Measurements from ENCODE around the gene CRACDL.
A peak's percentile ranks its signal among the peaks of the same experiment; 100 is the strongest.

The CRACDL gene

DNA sequence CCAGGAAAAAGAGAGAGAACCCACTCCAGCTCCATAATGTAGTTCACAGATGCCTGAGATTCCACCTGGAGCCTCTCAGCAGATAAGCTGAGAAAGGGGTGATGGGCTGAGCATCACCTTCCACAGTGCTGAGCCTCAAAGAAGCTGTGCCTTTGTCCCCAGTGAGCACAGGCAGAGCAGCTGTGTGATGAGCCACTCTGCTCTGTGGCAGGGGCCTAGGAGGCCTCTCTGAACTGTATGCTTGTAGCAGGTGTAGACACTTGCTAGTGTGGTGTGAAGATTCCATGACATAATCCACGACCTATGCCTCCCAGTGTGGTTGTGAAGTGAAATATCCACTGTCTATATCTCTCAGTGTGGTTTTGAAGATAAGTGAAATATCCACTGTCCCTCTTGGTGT, 134.7 kb downstream of the CRACDL start:
- no peak for DNase-seq

- no peak for DNase-seq
Measured at GRCh38 chr2:98800330-98801064, 135.5 kb downstream of the CRACDL start.

- DNase-seq = no peak
Measured at GRCh38 chr2:98799375-98800329, 136.4 kb downstream of the CRACDL start.

- no peak for DNase-seq
Measured at GRCh38 chr2:98796775-98797544, 139.1 kb downstream of the CRACDL start.

DNA sequence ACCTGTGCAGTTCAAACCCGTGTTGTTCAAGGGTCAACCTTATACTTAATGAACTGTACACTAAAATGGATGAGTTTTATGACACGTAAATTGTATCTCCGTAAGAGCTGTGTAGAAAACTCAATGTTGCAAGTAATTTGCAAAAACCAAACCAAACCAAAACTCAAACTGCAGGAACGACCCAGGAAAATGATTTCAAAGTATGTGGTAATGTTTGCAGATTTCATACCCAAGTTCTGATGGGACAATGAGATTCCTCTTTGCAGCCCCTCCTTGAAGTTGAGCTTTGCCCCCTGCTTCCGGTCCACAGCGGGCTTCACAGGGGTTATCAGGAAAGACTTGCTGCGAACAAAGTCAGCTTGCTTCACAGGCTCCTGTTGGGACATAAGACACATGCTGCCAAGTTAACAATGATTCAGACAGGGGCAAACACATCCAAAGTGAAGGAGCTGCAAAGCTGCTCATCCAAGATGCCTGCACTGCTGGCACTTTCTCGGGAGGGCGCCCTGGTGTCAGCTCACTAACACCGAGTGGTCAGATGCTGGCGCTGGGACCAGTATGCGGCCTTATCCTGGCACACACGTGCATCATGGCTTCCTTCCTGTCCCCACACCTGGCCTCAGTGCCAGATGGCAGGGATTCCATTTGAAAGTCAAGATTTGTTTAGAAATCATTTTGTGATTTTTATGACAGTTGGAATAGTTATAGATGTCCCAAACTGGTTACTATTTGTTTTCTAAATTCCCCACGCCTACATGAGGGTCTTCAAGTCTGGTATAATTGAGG, 139.9 kb downstream of the CRACDL start:
- DNase-seq = no peak

- no peak for DNase-seq
Measured at GRCh38 chr2:98793897-98794830, 141.9 kb downstream of the CRACDL start.

DNA sequence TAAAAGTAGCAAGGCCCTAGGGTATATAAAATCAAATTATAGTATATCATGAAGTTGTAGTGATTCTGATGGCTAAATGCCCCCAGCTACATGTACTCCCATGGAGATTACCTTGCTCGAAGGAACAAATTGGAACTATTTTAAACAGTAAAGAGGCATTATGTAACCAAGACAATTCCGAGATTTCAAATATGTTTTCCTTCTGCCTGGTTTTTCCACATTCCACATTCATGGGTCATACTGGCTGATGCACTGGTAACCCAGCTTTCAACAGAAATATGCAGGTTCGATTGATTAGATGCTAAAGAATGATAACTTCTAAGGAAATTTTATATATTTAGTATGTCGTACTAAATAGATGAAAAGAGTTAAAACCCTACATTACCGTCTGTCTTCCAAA, 142.8 kb downstream of the CRACDL start:
- no peak for DNase-seq

- peak; percentile 41 for DNase-seq
Measured at GRCh38 chr2:98790221-98790620, 145.8 kb downstream of the CRACDL start.

- no peak for DNase-seq
Measured at GRCh38 chr2:98787700-98788099, 148.3 kb downstream of the CRACDL start.

DNA sequence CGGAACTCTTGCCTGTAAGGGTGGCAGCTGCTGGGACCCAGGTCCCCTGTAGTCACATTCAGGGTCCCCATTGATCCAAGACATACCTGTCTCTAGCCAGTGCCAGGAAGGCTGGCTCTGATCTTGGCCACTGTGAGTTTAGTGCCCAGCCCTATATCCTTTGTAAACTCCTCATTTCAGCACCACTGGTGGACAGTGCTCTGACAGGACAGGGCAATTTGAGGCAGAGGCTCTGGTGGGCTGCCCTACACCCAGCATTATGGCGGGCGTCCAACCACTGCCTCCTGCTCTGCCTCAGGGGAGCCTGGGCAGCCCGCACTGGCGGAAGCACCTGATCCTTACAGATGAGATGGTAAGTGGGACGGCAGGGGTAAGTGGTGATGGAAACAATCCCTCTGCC, 149.8 kb downstream of the CRACDL start:
- no peak for DNase-seq

- DNase-seq = no peak
Measured at GRCh38 chr2:98782570-98782969, 153.5 kb downstream of the CRACDL start.

DNA sequence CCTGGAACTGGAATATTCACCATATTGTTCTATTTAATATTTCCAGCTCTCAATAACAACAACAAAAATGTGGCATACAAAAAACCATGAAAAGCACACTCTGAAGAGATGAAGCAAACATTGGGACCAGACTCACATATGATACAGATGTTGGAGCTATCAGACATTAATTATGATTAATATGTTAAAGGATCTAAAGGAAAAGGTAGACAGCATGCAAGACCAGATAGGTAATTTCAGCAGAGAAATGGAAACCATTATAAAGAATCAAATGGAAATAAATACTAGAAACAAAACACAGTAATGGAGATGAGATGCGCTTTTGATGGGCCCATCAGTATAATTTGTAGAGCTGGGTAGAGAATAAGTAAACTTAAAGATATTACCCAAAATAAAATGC, 154.2 kb downstream of the CRACDL start:
- DNase-seq = no peak

- peak; percentile 41 for DNase-seq
Measured at GRCh38 chr2:98778741-98779483, 157.1 kb downstream of the CRACDL start.

- no peak for DNase-seq
Measured at GRCh38 chr2:98778151-98778550, 157.9 kb downstream of the CRACDL start.

DNA sequence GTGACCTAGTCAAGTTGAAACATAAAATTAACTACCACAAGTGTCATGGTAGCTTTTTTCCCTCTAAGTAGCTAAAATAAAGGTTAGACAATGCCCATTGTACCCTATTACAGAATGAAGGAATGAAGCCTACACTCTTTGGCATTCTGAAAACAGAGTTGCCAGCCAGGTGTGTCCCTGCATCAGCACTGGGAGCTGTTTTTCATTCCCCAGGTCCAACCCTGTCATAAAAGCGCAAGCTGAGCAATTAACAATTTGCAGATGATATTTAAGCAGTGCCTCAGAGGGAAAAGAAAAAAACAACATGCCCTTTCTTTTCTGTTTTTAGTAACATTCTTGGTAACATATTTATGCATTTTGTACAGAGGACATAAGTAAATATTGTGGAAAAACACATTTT, 158.3 kb downstream of the CRACDL start:
- no peak for DNase-seq

GRCh38 chr2:98777076-98777475, 158.9 kb downstream of the CRACDL start:
- no peak for DNase-seq

- DNase-seq = no peak
Measured at GRCh38 chr2:98776136-98776535, 159.9 kb downstream of the CRACDL start.

DNA sequence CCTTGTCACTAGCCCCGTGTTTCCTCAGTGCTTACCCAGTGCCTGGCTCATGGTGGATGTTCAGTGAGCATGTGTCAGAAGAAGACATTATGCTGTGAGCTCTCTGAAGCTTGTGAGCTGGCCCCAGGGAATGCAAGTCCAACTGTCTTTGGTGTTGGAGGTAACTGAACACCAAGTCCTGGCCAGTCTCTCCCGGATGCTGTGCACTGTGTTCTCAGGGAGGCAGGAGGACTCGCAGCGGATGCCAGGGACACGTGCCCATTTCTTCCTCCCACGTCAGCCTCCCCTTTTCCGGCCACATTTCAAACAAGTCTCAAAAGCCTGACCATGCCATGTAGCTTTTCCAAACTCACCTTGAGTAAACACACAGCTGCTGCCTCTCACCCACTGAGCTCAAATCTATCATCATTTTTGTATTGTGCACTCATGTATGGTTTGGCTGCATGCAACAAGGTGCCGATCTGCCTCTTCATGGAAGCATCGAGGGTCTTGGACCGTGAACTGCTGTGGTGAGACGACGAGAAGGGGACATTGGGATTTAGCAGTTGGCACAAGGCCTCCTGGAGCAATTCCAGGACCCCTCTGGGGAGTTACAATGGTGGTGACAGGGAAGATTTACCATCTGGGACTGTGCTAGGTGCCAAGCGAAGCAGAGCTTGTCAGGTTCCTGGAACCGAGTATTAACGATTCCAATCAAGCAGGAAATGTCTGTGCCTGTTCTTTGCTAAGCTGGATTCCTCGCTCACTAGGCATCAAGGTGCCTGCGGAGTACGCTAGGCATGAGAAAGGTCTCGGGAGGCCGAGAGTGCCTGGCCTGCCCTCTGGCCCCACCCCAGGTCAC, 160.7 kb downstream of the CRACDL start:
- no peak for DNase-seq

GRCh38 chr2:98773907-98774306, 162.1 kb downstream of the CRACDL start:
- DNase-seq = no peak

DNA sequence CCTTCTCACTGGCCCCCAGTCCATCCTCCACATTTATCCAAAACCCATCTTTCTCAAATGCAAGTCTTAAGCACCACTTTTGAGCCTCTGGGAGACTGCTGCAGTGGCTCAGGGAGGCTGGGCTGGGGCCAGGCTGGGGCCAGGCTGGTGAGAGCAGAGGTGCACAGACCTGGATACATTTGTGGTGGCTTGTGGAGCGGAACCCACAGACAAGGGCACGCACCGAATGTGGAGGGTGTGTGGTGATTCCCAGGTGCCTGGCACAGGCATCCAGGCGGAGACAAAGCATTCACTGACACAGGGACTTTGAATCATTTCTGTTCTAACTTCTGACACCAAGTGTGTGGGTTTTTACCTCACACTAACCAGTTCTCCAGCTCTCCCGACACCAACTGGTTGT, 162.9 kb downstream of the CRACDL start:
- no peak for DNase-seq
